ENCODE data around the gene MYO16. TPM values are rescaled to one million over a fixed set of nuclear protein-coding genes. Genes with fewer than 3 reads are reported as not detected.

MYO16 gene
- total and polyA plus RNA-seq, 2 experiments from 2014 or later = 0.02 to 0.15 TPM

- peak in 1 of 2 donors; percentile 12 for DNase-seq (ENCODE audit: low read depth in 1 of 2, low spot score in 1 of 2)
- no peak overlapping the region for H3K27ac ChIP-seq
- no peak for TF ChIP-seq CTCF (IDR thresholded peaks at IDR 0.05; ENCODE audit: low read depth, low read length)
Measured at GRCh38 chr13:109148243-109148642, 518.8 kb downstream of the MYO16 start.

GRCh38 chr13:109150696-109151095 is 521.3 kb downstream of the MYO16 start:
- Histone ChIP-seq H3K4me3 (no peak overlapping the region), H3K27ac (no peak overlapping the region), H3K36me3 (no peaks in the 10 kb centered on the region), H3K4me1 (ENCODE audit: low read depth) (no peaks in the 10 kb centered on the region), H3K27me3 (no peaks in the 10 kb centered on the region), H3K9me3 (ENCODE audit: low read depth) (no peaks in the 10 kb centered on the region)
- no peak for DNase-seq (ENCODE audit: low read depth in 1 of 2, low spot score in 1 of 2)
- no peak for TF ChIP-seq CTCF (IDR thresholded peaks at IDR 0.05; ENCODE audit: low read depth, low read length)

More at GRCh38 chr13:109148243-109148642, 518.8 kb downstream of the MYO16 start:
- Histone ChIP-seq H3K9me3 (ENCODE audit: low read depth) (no peaks in the 10 kb centered on the region), H3K4me1 (ENCODE audit: low read depth) (no peaks in the 10 kb centered on the region), H3K27me3 (no peaks in the 10 kb centered on the region), H3K4me3 (no peak overlapping the region), H3K36me3 (no peaks in the 10 kb centered on the region)

- no peak for TF ChIP-seq CTCF (IDR thresholded peaks at IDR 0.05; ENCODE audit: low read depth, low read length)
- Histone ChIP-seq H3K4me3 (no peak overlapping the region), H3K36me3 (no peaks in the 10 kb centered on the region), H3K4me1 (ENCODE audit: low read depth) (no peaks in the 10 kb centered on the region), H3K9me3 (ENCODE audit: low read depth) (no peaks in the 10 kb centered on the region), H3K27ac (no peak overlapping the region), H3K27me3 (no peaks in the 10 kb centered on the region)
- DNase-seq (ENCODE audit: low read depth in 1 of 2, low spot score in 1 of 2) = no peak
Measured at GRCh38 chr13:109151255-109151654, 521.8 kb downstream of the MYO16 start.

GRCh38 chr13:109151696-109152095 is 522.3 kb downstream of the MYO16 start:
- TF ChIP-seq CTCF (IDR thresholded peaks at IDR 0.05; ENCODE audit: low read depth, low read length) = no peak
- H3K27me3 ChIP-seq = no peaks in the 10 kb centered on the region
- H3K4me1 ChIP-seq (ENCODE audit: low read depth) = no peaks in the 10 kb centered on the region
- no peaks in the 10 kb centered on the region for H3K36me3 ChIP-seq
- DNase-seq (ENCODE audit: low read depth in 1 of 2, low spot score in 1 of 2) = no peak
- H3K9me3 ChIP-seq (ENCODE audit: low read depth) = no peaks in the 10 kb centered on the region
- H3K27ac ChIP-seq = no peak overlapping the region
- H3K4me3 ChIP-seq = no peak overlapping the region

GRCh38 chr13:109152311-109152820 is 523.0 kb downstream of the MYO16 start:
- H3K36me3 ChIP-seq = no peaks in the 10 kb centered on the region
- no peaks in the 10 kb centered on the region for H3K4me1 ChIP-seq (ENCODE audit: low read depth)
- no peak for TF ChIP-seq CTCF (IDR thresholded peaks at IDR 0.05; ENCODE audit: low read depth, low read length)
- H3K27me3 ChIP-seq = no peaks in the 10 kb centered on the region
- H3K27ac ChIP-seq = no peak overlapping the region
- DNase-seq (ENCODE audit: low read depth in 1 of 2, low spot score in 1 of 2) = no peak
- no peak overlapping the region for H3K4me3 ChIP-seq
- H3K9me3 ChIP-seq (ENCODE audit: low read depth) = no peaks in the 10 kb centered on the region

GRCh38 chr13:109152941-109153340 is 523.5 kb downstream of the MYO16 start:
- no peaks in the 10 kb centered on the region for H3K4me1 ChIP-seq (ENCODE audit: low read depth)
- H3K9me3 ChIP-seq (ENCODE audit: low read depth) = no peaks in the 10 kb centered on the region
- no peaks in the 10 kb centered on the region for H3K27me3 ChIP-seq
- no peak for DNase-seq (ENCODE audit: low read depth in 1 of 2, low spot score in 1 of 2)
- TF ChIP-seq CTCF (IDR thresholded peaks at IDR 0.05; ENCODE audit: low read depth, low read length) = no peak
- H3K4me3 ChIP-seq = no peak overlapping the region
- no peak overlapping the region for H3K27ac ChIP-seq
- H3K36me3 ChIP-seq = no peaks in the 10 kb centered on the region
